ENCODE measurements around the gene RANBP9. TPM values are rescaled to one million over a fixed set of nuclear protein-coding genes. Genes with fewer than 3 reads are reported as not detected.
A peak's percentile ranks its signal among the peaks of the same experiment; 100 is the strongest.

Gene RANBP9
- total RNA-seq, 1 donor from 2014 or later, result 44.8 TPM

DNA sequence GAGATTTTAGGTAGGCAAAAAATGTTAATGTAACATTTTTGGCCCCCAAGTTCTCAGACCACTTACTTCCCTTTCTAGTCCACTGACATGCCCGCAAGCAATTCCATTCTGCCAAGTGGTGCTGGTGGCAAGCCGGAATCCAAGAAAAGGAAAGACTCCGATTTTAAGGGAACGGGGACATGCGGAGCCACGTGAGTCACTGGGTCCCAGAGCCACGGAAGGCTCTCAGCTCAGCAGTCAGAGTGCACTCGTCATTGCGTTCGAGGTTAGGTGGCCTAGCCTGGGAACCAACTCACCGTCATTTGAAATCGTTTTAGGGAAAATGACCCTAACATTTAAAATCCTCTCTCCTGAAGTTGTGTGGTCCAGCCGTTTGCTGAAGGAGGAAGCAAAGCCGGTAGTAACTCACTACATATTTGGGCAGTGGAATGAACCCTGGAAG, 137.9 kb downstream of the RANBP9 start:
- Histone ChIP-seq H3K27ac (peak overlapping the region; percentile 73), H2AFZ (replicated peaks) (peak overlapping the region; percentile 35), H3K4me2 (peak overlapping the region; percentile 76), H3K27me3 (no peaks in the 10 kb centered on the region), H3K36me3 (no peaks in the 10 kb centered on the region), H4K20me1 (ENCODE audit: low read depth) (no peaks in the 10 kb centered on the region), H3K79me2 (ENCODE audit: low read depth) (peaks cover 28% of the 10 kb centered on the region), H3K9ac (peak overlapping the region; percentile 12), H3K9me3 (ENCODE audit: low read depth) (no peaks in the 10 kb centered on the region), H3F3A (ENCODE audit: low read depth) (peaks cover 39% of the 10 kb centered on the region), H3K4me3 (peak overlapping the region; percentile 64), H3K4me1 (peaks cover 22% of the 10 kb centered on the region)
- peak overlapping the region; percentile 90 for H3K4me3 Mint-ChIP-seq
- peaks cover 6% of the 10 kb centered on the region for H3K9me3 Mint-ChIP-seq
- H3K27me3 Mint-ChIP-seq (ENCODE audit: insufficient read depth, low read depth), result peaks cover 3% of the 10 kb centered on the region
- peaks cover 22% of the 10 kb centered on the region for H3K4me1 Mint-ChIP-seq
- peaks cover 4% of the 10 kb centered on the region for H3K36me3 Mint-ChIP-seq
- peak overlapping the region; percentile 91 for H3K27ac Mint-ChIP-seq
- TF ChIP-seq EZH2phosphoT487 (IDR thresholded peaks at IDR 0.05) (no peak), EZH2 (IDR thresholded peaks at IDR 0.05) (no peak)
- TF ChIP-seq, protein P1, sequence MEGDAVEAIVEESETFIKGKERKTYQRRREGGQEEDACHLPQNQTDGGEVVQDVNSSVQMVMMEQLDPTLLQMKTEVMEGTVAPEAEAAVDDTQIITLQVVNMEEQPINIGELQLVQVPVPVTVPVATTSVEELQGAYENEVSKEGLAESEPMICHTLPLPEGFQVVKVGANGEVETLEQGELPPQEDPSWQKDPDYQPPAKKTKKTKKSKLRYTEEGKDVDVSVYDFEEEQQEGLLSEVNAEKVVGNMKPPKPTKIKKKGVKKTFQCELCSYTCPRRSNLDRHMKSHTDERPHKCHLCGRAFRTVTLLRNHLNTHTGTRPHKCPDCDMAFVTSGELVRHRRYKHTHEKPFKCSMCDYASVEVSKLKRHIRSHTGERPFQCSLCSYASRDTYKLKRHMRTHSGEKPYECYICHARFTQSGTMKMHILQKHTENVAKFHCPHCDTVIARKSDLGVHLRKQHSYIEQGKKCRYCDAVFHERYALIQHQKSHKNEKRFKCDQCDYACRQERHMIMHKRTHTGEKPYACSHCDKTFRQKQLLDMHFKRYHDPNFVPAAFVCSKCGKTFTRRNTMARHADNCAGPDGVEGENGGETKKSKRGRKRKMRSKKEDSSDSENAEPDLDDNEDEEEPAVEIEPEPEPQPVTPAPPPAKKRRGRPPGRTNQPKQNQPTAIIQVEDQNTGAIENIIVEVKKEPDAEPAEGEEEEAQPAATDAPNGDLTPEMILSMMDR (IDR thresholded peaks at IDR 0.05), result no peak
- peak; percentile 50 for DNase-seq (ENCODE audit: low spot score)

DNA sequence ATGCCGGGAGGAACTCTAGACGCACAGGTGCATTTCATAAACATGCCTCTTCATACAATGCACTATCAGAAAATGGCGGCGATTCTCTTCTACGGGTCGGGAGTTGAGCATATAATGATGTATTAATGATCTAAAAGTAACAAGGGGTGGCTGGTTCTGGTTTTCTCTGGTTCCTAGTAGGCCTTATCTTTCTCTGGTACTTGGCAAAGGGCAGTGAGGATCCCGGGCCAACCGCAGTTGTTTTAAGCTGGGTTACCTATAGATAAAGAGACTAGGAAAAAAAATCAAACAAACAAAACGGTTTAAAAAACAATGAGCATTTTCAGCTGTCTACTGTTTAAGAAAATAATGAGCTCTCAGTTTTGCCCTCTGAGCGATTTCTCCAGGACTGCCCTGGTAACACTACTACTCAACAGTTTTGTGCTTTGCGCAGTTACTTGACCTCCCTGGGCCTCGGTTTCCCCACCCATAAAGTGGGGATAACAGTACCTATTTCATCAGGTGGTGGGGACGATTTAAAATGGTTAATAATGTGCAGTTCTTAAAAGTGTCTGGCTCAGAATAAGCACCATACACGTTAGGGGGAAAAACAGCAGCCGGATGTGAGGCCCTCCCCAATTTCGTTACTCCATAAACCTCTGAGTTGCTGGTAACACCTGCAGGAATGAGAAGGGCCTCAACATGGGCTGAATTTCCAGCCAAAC, 138.5 kb downstream of the RANBP9 start:
- H3K27ac ChIP-seq, result peak overlapping the region; percentile 73
- Mint-ChIP-seq H3K27ac (peak overlapping the region; percentile 58), H3K9me3 (peaks cover 5% of the 10 kb centered on the region)

DNA sequence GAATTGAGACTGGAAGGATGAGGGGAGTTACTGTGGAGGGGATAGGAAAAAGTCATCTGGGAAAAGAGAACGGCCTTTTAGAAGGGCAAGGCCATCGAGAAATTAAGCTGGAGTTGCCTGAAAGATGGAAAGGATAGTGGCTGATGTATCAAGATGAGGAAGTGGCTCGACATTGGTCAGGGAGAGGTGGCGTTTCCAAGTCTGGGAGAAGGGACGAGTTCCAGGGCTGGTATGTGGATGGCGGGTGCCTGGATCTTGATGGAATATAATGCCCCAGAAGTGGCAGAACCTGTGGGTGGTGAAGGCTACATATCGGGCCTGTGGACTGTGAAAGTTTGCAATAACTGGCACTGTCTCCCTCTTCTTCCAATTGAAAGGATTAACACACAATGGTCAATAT, 139.4 kb downstream of the RANBP9 start:
- DNase-seq (ENCODE audit: low spot score), result no peak
- Mint-ChIP-seq H3K36me3 (no peaks in the 10 kb centered on the region), H3K4me1 (peaks cover 22% of the 10 kb centered on the region), H3K4me3 (no peak overlapping the region), H3K9me3 (peaks cover 2% of the 10 kb centered on the region), H3K27ac (no peak overlapping the region), H3K27me3 (ENCODE audit: insufficient read depth, low read depth) (peaks cover 6% of the 10 kb centered on the region)
- H3K4me3 ChIP-seq, result no peak overlapping the region
- no peaks in the 10 kb centered on the region for H3K36me3 ChIP-seq
- H2AFZ ChIP-seq (replicated peaks), result no peak overlapping the region
- TF ChIP-seq, protein P1 (IDR thresholded peaks at IDR 0.05), result no peak
- TF ChIP-seq EZH2phosphoT487 (IDR thresholded peaks at IDR 0.05), result no peak
- no peak for TF ChIP-seq EZH2 (IDR thresholded peaks at IDR 0.05)
- H3K4me2 ChIP-seq, result no peak overlapping the region
- H3K79me2 ChIP-seq (ENCODE audit: low read depth), result peaks cover 19% of the 10 kb centered on the region
- peaks cover 39% of the 10 kb centered on the region for H3F3A ChIP-seq (ENCODE audit: low read depth)
- peaks cover 22% of the 10 kb centered on the region for H3K4me1 ChIP-seq
- no peaks in the 10 kb centered on the region for H3K9me3 ChIP-seq (ENCODE audit: low read depth)
- H3K27ac ChIP-seq, result no peak overlapping the region
- no peaks in the 10 kb centered on the region for H4K20me1 ChIP-seq (ENCODE audit: low read depth)
- no peak overlapping the region for H3K9ac ChIP-seq
- no peaks in the 10 kb centered on the region for H3K27me3 ChIP-seq

More for the DNA sequence above, 138.5 kb downstream of the RANBP9 start:
- H3K9ac ChIP-seq, result no peak overlapping the region
- no peaks in the 10 kb centered on the region for H3K36me3 ChIP-seq
- peak overlapping the region; percentile 35 for H2AFZ ChIP-seq (replicated peaks)
- H3K4me2 ChIP-seq, result peak overlapping the region; percentile 76
- H3K36me3 Mint-ChIP-seq, result peaks cover 4% of the 10 kb centered on the region
- TF ChIP-seq EZH2phosphoT487 (IDR thresholded peaks at IDR 0.05), result no peak
- H3K27me3 Mint-ChIP-seq (ENCODE audit: insufficient read depth, low read depth), result peaks cover 6% of the 10 kb centered on the region
- H3K79me2 ChIP-seq (ENCODE audit: low read depth), result peaks cover 28% of the 10 kb centered on the region
- H3K4me1 ChIP-seq, result peaks cover 22% of the 10 kb centered on the region
- no peaks in the 10 kb centered on the region for H3K27me3 ChIP-seq
- no peaks in the 10 kb centered on the region for H3K9me3 ChIP-seq (ENCODE audit: low read depth)
- H3F3A ChIP-seq (ENCODE audit: low read depth), result peaks cover 39% of the 10 kb centered on the region
- peak overlapping the region; percentile 90 for H3K4me3 Mint-ChIP-seq
- no peak for DNase-seq (ENCODE audit: low spot score)
- no peaks in the 10 kb centered on the region for H4K20me1 ChIP-seq (ENCODE audit: low read depth)
- H3K4me3 ChIP-seq, result peak overlapping the region; percentile 64
- H3K4me1 Mint-ChIP-seq, result peaks cover 22% of the 10 kb centered on the region

Other genes starting within 250 kb of the RANBP9 start
- 1.8 and 2.1 TPM in 2 replicates for gene GFOD1, start 224.2 kb downstream of the RANBP9 start, total RNA-seq (ENCODE audit: low replicate concordance)
- 14.3 and 18.2 TPM in 2 replicates for gene SIRT5, start 137.2 kb downstream of the RANBP9 start, total RNA-seq (ENCODE audit: low replicate concordance)
- gene NOL7, start 96.5 kb downstream of the RANBP9 start, total RNA-seq (ENCODE audit: low replicate concordance), result 61.4 and 79.5 TPM in 2 replicates
- gene MCUR1, start 102.7 kb upstream of the RANBP9 start, total RNA-seq (ENCODE audit: low replicate concordance), result 15.9 and 16.2 TPM in 2 replicates
- 10.3 and 15.3 TPM in 2 replicates for gene RNF182, start 213.1 kb upstream of the RANBP9 start, total RNA-seq (ENCODE audit: low replicate concordance)

Data from neural progenitor cell (in vitro differentiated cells).